H1 (cell line): ENCODE data around the gene STARD13. TPM values are rescaled to one million over a fixed set of nuclear protein-coding genes. Genes with fewer than 3 reads are reported as not detected.
A peak's percentile ranks its signal among the peaks of the same experiment; 100 is the strongest.

ENCODE experiments used
- CTCF ChIA-PET: fragments of 300-600 bp; sonication (Branson Sonifier 250); formaldehyde crosslinking; loops from one replicate; lab custom pipeline; 2021; ENCODE audit not compliant: partially characterized antibody; lab: Charles Lee
- POLR2A ChIA-PET: fragments of 300-600 bp; sonication (Branson Sonifier 250); formaldehyde crosslinking; loops from one replicate; lab custom pipeline; 2021; ENCODE audit warnings: inconsistent platforms; ENCODE audit not compliant: partially characterized antibody; lab: Charles Lee
- DNase-seq, 2 experiments: peaks; one replicate each; pipeline versions ENCODE4 v3.0.0 to v3.0.0-alpha.2; 2010 to 2022; ENCODE audit warnings: low spot score in 2 of 2, low read depth in 1 of 2, mixed read lengths in 1 of 2
- FAIRE-seq: peaks from 2 replicates; lab custom pipeline; 2011; peaks lifted over from hg19 to GRCh38; lab: Jason Lieb, UNC
- H2AFZ ChIP-seq: 2 replicates; pipeline ENCODE4 v1.8.1; 2012; ENCODE audit warnings: low read length, inconsistent platforms
- H2AK5ac ChIP-seq: 2 replicates; pipeline ENCODE4 v1.6.1; 2013; ENCODE audit warnings: low read depth, low read length
- H2BK120ac ChIP-seq: replicated peaks from 2 replicates; pipeline ENCODE3; 2013; ENCODE audit warnings: low read depth, low read length, inconsistent platforms
- H2BK12ac ChIP-seq: 2 replicates; pipeline ENCODE4 v1.6.1; 2013; ENCODE audit warnings: low read depth, low read length
- H2BK15ac ChIP-seq: 2 replicates; pipeline ENCODE4 v1.6.1; 2013; ENCODE audit warnings: low read length
- H2BK20ac ChIP-seq: 2 replicates; pipeline ENCODE4 v1.6.1; 2013; ENCODE audit warnings: low read length
- H2BK5ac ChIP-seq: 2 replicates; pipeline ENCODE4 v1.6.1; 2013; ENCODE audit warnings: low read depth, low read length
- H3K14ac ChIP-seq: 2 replicates; pipeline ENCODE4 v1.6.1; 2013; ENCODE audit warnings: inconsistent platforms; ENCODE audit not compliant: insufficient read length
- H3K18ac ChIP-seq: 2 replicates; pipeline ENCODE4 v1.6.1; 2013; ENCODE audit warnings: low read length; ENCODE audit errors: extremely low read depth
- H3K23ac ChIP-seq: 2 replicates; pipeline ENCODE4 v1.6.1; 2013; ENCODE audit warnings: inconsistent platforms; ENCODE audit not compliant: insufficient read length
- H3K23me2 ChIP-seq: 2 replicates; pipeline ENCODE4 v1.6.1; 2013; ENCODE audit warnings: low read depth, low read length
- H3K27ac ChIP-seq: 2 replicates; pipeline ENCODE4 v1.6.1; 2011; ENCODE audit warnings: low read depth, low read length, inconsistent platforms
- H3K27me3 ChIP-seq, 4 experiments: replicated peaks in 1 of 4; 1 replicate in 1 of 4; 2 replicates in 3 of 4; pipeline versions ENCODE4 v1.6.1 to v1.8.1; 2011 to 2013; ENCODE audit warnings: low read length in 3 of 4, mild to moderate bottlenecking in 3 of 4, inconsistent platforms in 2 of 4, mixed read lengths in 2 of 4, moderate library complexity in 1 of 4; ENCODE audit not compliant: control insufficient read depth in 3 of 4, insufficient read depth in 3 of 4; ENCODE audit errors: extremely low read depth in 1 of 4
- H3K36me3 ChIP-seq, 4 experiments: 2 replicates each; pipeline versions ENCODE4 v1.6.1 to v1.8.1; 2011 to 2013; ENCODE audit warnings: mild to moderate bottlenecking in 4 of 4, low read length in 3 of 4, moderate library complexity in 2 of 4, control low read depth in 1 of 4, inconsistent platforms in 1 of 4; ENCODE audit not compliant: insufficient read depth in 4 of 4, control insufficient read depth in 2 of 4
- H3K4ac ChIP-seq: replicated peaks from 2 replicates; pipeline ENCODE3; 2013; ENCODE audit warnings: low read length, low read depth, mixed read lengths, inconsistent platforms; ENCODE audit not compliant: insufficient read length
- H3K4me1 ChIP-seq, 4 experiments: replicated peaks in 1 of 4; 1 replicate in 1 of 4; 2 replicates in 3 of 4; pipeline versions ENCODE4 v1.6.1 to v1.8.1; 2011 to 2013; ENCODE audit warnings: low read length in 3 of 4, inconsistent platforms in 2 of 4, mixed read lengths in 1 of 4; ENCODE audit not compliant: insufficient read depth in 4 of 4, control insufficient read depth in 3 of 4
- H3K4me2 ChIP-seq, 2 experiments: 2 replicates each; pipeline versions ENCODE4 v1.6.1 to v1.8.1; 2011 to 2013; ENCODE audit warnings: low read depth in 2 of 2, low read length in 2 of 2, control low read depth in 1 of 2, inconsistent platforms in 1 of 2, mild to moderate bottlenecking in 1 of 2; ENCODE audit not compliant: insufficient read depth in 1 of 2
- H3K4me3 ChIP-seq, 4 experiments: fragments of 200-600, 300-600 bp in 1 of 4; sonication (generic), shearing (Covaris generic), sonication (Bioruptor Twin) in 1 of 4; 2 replicates each; pipeline versions ENCODE4 v1.5.1 to v1.8.1; 2011 to 2016; ENCODE audit warnings: low read length in 4 of 4, low read depth in 3 of 4, control low read depth in 2 of 4, inconsistent platforms in 2 of 4, mild to moderate bottlenecking in 2 of 4, mixed read lengths in 1 of 4, moderate library complexity in 1 of 4; ENCODE audit not compliant: insufficient read depth in 2 of 4; ENCODE audit errors: extremely low read depth in 1 of 4
- H3K56ac ChIP-seq: replicated peaks from 2 replicates; pipeline ENCODE3; 2013; ENCODE audit warnings: low read depth, mild to moderate bottlenecking, mixed read lengths, low read length, inconsistent platforms; ENCODE audit not compliant: insufficient read length
- H3K79me1 ChIP-seq: 2 replicates; pipeline ENCODE4 v1.6.1; 2013; ENCODE audit warnings: low read depth, low read length, control low read depth
- H3K79me2 ChIP-seq, 2 experiments: 2 replicates each; pipeline versions ENCODE4 v1.6.1 to v1.8.1; 2012 to 2013; ENCODE audit warnings: low read length in 2 of 2, mild to moderate bottlenecking in 2 of 2, inconsistent platforms in 1 of 2; ENCODE audit not compliant: insufficient read depth in 2 of 2, control insufficient read depth in 1 of 2
- H3K9ac ChIP-seq, 4 experiments: replicated peaks in 1 of 4; 1 replicate in 1 of 4; 2 replicates in 3 of 4; pipeline versions ENCODE4 v1.6.1 to v1.8.1; 2011 to 2013; ENCODE audit warnings: low read depth in 3 of 4, low read length in 3 of 4, control low read depth in 2 of 4, mild to moderate bottlenecking in 2 of 4, moderate library complexity in 2 of 4, inconsistent platforms in 1 of 4; ENCODE audit errors: extremely low read depth in 1 of 4
- H3K9me3 ChIP-seq, 2 experiments: 2 replicates each; pipeline versions ENCODE4 v1.6.1 to v1.8.1; 2012 to 2013; ENCODE audit warnings: mild to moderate bottlenecking in 2 of 2, moderate library complexity in 2 of 2, control low read depth in 1 of 2, inconsistent platforms in 1 of 2, low read depth in 1 of 2, low read length in 1 of 2, mixed read lengths in 1 of 2; ENCODE audit not compliant: insufficient read depth in 2 of 2
- H4K20me1 ChIP-seq, 2 experiments: replicated peaks in 1 of 2; 2 replicates each; pipeline versions ENCODE3 to v1.8.1; 2011 to 2013; ENCODE audit warnings: inconsistent platforms in 2 of 2, low read length in 2 of 2, mild to moderate bottlenecking in 1 of 2; ENCODE audit not compliant: insufficient read depth in 2 of 2, control insufficient read depth in 1 of 2
- H4K5ac ChIP-seq: 2 replicates; pipeline ENCODE4 v1.6.1; 2013; ENCODE audit warnings: low read length, low read depth, mixed read lengths, inconsistent platforms; ENCODE audit not compliant: insufficient read length
- H4K8ac ChIP-seq: 2 replicates; pipeline ENCODE4 v1.8.0; 2013; ENCODE audit warnings: mild to moderate bottlenecking, moderate library complexity, low read length, inconsistent platforms; ENCODE audit not compliant: insufficient read depth; ENCODE audit errors: extremely low read depth
- H4K91ac ChIP-seq: replicated peaks from 2 replicates; pipeline ENCODE3; 2013; ENCODE audit warnings: low read length, mixed read lengths, inconsistent platforms; ENCODE audit not compliant: insufficient read length
- CBX8 ChIP-seq: fragments of 300-800, 300-1000 bp; sonication (generic); IDR thresholded peaks from 2 replicates; pipeline ENCODE4 v1.7.1; 2016; ENCODE audit warnings: low read depth, low read length, borderline replicate concordance
- RBBP5 ChIP-seq: IDR thresholded peaks from 2 replicates; pipeline ENCODE4 v1.7.1; 2012; ENCODE audit warnings: low read depth, mild to moderate bottlenecking, inconsistent platforms, low read length, moderate library complexity, borderline replicate concordance
- WGBS, 2 experiments: shearing (Covaris generic) in 1 of 2; methylation state at CpG; one replicate each; pipeline versions ENCODE4 v1.1.6 to v1.1.7; 2013 to 2015; ENCODE audit warnings: low lambda C conversion rate in 2 of 2, mixed read lengths in 2 of 2, inconsistent platforms in 1 of 2, low coverage in 1 of 2, missing lambda C conversion rate in 1 of 2; ENCODE audit not compliant: insufficient replicate concordance in 2 of 2, insufficient coverage in 1 of 2, insufficient read length in 1 of 2; ENCODE audit errors: extremely low coverage in 1 of 2, missing lambda C conversion rate in 1 of 2; 5-methylcytosine and 5-hydroxymethylcytosine counted together
- polyA plus RNA-seq, 7 experiments: library from polyadenylated mRNA; depleted of rRNA in 3 of 7; stranded (reverse) in 5 of 7; unstranded in 2 of 7; fragments of >200 nt in 5 of 7; fragments of 200-250 nt in 2 of 7; gene quantifications; 1 replicate in 5 of 7; 2 replicates in 1 of 7; 4 replicates in 1 of 7; pipeline versions ENCODE4 v1.2.1 to v1.2.3, GENCODE V29; 2011 to 2013; ENCODE audit warnings: missing spikeins in 2 of 7, mixed read lengths in 2 of 7
- total RNA-seq: library from RNA; stranded (reverse); fragmentation: NEBNext Ultra II Directional; extraction: Animal tissue kit (Norgen Biotek cat#: 25700); gene quantifications from 2 replicates; pipeline ENCODE4 v1.2.1, GENCODE V29; 2021

The STARD13 gene
- total and polyA plus RNA-seq, 2 of the 8 experiments (the other 6 are each of a cell fraction or from before 2014, with no cell fraction given), result 0.82 to 2.9 TPM

- POLR2A ChIA-PET, result no interaction called here
- Histone ChIP-seq H3K79me1 (no peaks in the 10 kb centered on the region), H3K4me2 (no peak overlapping the region), H2BK12ac (no peak overlapping the region), H3K4me3 (no peak overlapping the region), H3K4me1 (peaks cover 0 to 4% (median 2%) of the 10 kb centered on the region in 4 experiments; a peak in 4 of 7 replicates), H2BK20ac (no peak overlapping the region), H4K5ac (no peak overlapping the region), H3K23ac (no peak overlapping the region), H3K56ac (no peak overlapping the region), H3K27me3 (no peaks in the 10 kb centered on the region), H4K20me1 (no peaks in the 10 kb centered on the region), H2AK5ac (no peak overlapping the region), H3K79me2 (no peaks in the 10 kb centered on the region), H3K27ac (no peak overlapping the region), H3K9me3 (no peaks in the 10 kb centered on the region), H4K8ac (no peak overlapping the region), H3K23me2 (no peaks in the 10 kb centered on the region), H2BK5ac (no peak overlapping the region), H3K36me3 (no peaks in the 10 kb centered on the region), H4K91ac (no peak overlapping the region), H2BK120ac (no peak overlapping the region), H2AFZ (no peak overlapping the region), H3K14ac (no peak overlapping the region), H3K4ac (no peak overlapping the region), H3K9ac (no peak overlapping the region), H2BK15ac (0 out of 2 replicates have a peak overlapping the region, but pooled peaks have one; percentile 11), H3K18ac (no peak overlapping the region)
- TF ChIP-seq RBBP5 (no peak), CBX8 (no peak)
- no peak for FAIRE-seq
- CTCF ChIA-PET, result interaction anchor here (1.0 kb wide), 2 partner anchors 23 to 514 kb away, joined by 3 to 4 read pairs; no protein-coding TSS in a partner anchor
- 89% methylated on average over 5 of the region's 5 CpGs; no CpG with 5 or more reads in 1 of the 2 experiments for WGBS, 2 experiments
- DNase-seq, result no peak
These were observed 78.5 kb downstream of the STARD13 start for GRCh38 chr13:33206945-33207614.
